GM21381 (cell line): ENCODE results near the gene SLU7.

Source experiments
- ATAC-seq: cut with Tn5 transposase; IDR thresholded peaks from one replicate; pipeline ENCODE4 v1.9.1; 2021; ENCODE audit warnings: mild to moderate bottlenecking, moderate library complexity; ENCODE audit not compliant: unreplicated experiment

SLU7 gene

DNA sequence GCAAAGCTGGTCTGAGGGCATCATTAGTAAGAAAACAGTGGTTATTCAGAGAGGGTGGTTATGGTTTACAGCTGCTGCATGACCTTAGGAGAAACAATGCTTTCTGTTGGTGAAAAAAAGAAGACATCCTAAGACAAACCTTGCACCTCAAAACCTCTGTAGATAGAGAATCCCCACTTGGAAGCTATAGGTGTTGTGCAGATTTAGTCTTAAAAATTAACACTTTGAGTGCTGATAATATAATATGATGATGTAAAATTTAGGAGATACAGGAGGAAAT lies 1.4 kb upstream of the SLU7 start:
- no peak for ATAC-seq

DNA sequence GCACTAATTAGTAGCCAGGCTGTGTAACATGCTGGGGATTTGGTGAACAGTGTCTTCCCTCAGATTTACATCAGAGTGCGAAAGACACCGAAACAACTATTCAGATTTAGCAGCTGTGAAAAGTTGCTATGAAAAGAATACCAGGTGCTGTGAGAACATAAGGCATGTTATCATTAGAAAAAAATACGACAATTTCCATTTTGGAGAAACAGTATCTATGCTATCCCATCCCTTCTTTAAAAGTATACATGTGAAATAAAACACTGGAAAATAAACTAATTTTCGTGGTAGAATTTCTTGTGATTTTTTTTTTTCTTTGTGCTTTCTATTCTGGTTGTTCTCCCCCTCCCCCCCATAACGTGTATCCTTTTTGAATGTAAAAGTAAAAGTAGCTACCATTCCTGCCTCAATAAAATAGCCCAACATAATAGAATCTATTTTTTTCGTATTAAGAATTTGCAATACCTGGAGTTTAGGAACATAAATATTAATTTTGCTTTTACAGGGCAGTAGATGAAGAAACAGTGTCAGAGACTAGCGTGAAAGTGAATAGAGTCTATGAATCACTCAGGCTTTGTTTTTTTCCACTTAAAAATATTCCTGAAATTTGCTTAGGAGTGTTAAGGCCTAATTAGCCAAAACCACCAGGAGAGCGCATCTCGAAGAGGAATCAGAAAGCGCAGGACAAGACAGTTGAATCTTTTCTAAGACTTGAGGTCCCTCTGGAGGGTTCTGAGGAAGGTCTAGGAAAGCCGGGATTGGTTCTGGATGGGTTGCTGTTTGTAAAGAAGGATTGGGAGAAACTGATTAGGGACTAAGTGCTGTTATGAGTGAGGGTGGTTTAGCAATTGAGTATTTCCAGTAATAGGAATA lies 813 bp upstream of the SLU7 start:
- peak; percentile 31 for ATAC-seq

GRCh38 chr5:160399402-160400353 lies 19.2 kb downstream of the SLU7 start, which contains the start of gene FAM200C:
TSS of gene FAM200C (minus strand) at chr5:160400054. CDS start at chr5:160395490, 4,564 bp downstream.
- ATAC-seq, result peak; percentile 90

- no peak for ATAC-seq
These were observed 20.1 kb downstream of the SLU7 start for GRCh38 chr5:160398806-160399205.

DNA sequence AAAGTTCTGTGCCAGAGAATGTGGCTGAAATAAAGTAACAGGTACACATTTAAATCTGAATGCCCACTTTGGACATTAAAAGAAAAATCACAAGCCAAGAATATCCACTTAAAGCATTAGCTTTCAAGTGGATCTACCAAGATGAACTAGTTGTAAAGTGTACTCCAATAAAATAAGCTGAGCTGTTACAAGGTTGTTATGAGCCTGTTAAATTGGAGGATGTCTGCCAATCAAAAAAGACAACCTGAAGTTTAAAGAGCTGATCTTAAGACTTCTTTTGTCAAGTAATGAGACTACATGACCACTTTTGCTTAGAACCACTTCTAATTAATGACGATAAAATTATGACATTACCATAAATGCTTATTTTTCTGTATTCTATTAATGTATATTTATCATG lies 21.4 kb downstream of the SLU7 start:
- no peak for ATAC-seq

- no peak for ATAC-seq
These were observed 23.8 kb downstream of the SLU7 start for GRCh38 chr5:160395111-160395510.

- ATAC-seq, result no peak
These were observed 27.8 kb downstream of the SLU7 start for GRCh38 chr5:160390787-160391696.

DNA sequence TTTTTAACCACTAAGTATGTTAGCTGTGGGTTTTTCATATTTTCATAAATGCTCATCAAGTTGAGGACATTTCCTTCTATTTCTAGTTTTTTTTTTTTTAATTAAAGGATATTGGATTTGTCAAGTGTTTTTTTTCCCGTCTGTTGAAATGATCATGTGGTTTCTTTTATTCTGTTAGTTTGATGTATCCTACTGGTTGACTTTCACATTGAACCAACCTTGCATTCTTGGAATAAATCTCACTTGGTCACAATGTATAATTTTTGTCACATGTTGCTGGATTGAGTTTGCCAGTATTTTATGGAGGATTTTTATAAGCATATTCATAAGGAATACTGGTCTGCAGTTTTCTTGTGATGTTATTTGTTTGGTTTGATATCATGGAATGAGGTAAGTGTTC lies 31.4 kb downstream of the SLU7 start:
- no peak for ATAC-seq

DNA sequence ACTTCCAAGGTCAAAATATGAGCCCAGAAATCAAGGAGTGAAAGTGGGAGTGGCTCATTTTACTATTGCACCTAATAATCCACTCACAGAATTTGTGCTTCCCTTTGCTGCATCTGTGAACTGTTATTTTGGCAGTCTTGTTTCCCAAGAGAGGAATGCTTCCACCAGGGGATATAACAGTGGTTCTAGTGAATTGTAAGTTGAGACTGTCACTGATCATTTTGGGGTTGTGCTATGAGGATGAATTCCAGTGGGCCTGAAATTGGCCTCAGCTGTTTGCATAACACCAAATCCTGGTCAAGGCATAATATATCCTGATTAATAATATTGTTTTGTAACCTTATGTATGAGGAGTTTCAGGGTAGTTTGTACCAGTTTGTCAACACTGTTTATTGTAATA lies 33.4 kb downstream of the SLU7 start:
- no peak for ATAC-seq

- no peak for ATAC-seq
These were observed 34.2 kb downstream of the SLU7 start for GRCh38 chr5:160384681-160385080.

DNA sequence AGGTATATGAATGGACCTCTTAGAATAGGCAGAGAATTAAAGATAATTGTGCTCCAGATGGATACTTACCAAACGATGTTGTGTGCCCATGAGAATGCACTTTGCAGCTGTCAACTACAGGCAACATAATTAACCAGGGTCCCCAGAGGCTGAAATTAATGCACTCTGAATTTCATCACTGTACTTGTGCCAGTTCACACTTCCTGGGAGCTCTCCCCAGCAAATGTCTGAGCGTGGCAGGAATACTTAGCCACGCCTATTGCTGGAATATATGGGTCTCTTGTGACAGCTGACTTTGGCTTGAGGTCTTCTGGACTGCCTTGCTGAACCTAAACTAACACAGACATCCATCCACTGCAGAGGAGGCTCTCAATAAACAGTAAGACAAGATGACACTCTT lies 36.5 kb downstream of the SLU7 start:
- ATAC-seq, result no peak

- ATAC-seq, result no peak
These were observed 38.8 kb downstream of the SLU7 start for GRCh38 chr5:160380041-160380440.

GRCh38 chr5:160379511-160379910 lies 39.4 kb downstream of the SLU7 start:
- no peak for ATAC-seq

DNA sequence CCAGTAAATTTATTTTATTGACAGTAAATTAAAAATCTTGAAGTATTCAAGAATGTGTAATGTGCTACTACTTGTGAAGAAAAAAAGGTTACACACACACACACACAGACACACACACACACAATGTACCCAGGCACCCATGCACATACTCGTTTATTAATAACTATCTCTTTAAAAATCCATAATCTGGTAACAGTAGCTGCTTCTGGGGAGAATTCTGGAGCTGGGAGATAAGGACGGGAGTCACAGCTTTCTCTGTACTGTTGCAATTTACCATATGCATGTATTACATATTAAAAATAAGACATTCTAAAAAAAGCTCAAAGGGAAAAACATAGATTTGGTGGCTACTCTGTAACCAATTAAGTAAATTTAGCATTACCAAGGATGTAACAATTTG lies 40.6 kb downstream of the SLU7 start:
- no peak for ATAC-seq

DNA sequence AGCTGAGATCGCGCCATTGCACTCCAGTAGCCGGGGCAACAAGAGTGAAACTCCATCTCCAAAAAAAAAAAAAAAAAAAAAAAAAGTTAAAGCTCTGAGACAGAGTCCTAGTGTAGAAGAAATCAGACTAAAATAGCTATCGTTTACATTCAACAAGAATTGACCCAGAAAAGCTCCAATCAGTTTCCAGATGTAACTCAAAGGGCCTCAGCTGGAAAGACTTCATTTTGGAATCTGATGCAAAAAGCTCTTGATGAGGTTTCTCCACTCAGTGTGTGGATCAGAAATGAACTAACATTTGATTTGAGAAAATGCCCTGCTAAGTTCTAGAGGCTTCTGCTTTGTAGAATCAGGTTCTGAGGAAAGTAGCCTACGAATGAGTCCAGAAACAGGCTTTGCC lies 41.2 kb downstream of the SLU7 start:
- ATAC-seq, result no peak

- ATAC-seq, result no peak
These were observed 42.5 kb downstream of the SLU7 start for GRCh38 chr5:160376416-160376815.

- no peak for ATAC-seq
These were observed 43.2 kb downstream of the SLU7 start for GRCh38 chr5:160375701-160376100.

- no peak for ATAC-seq
These were observed 43.7 kb downstream of the SLU7 start for GRCh38 chr5:160375166-160375565.

GRCh38 chr5:160371294-160371693 lies 47.6 kb downstream of the SLU7 start:
- no peak for ATAC-seq

- ATAC-seq, result no peak
These were observed 48.2 kb downstream of the SLU7 start for GRCh38 chr5:160370713-160371034.
